ENCODE data around the gene GALNT17.

GALNT17 gene

DNA sequence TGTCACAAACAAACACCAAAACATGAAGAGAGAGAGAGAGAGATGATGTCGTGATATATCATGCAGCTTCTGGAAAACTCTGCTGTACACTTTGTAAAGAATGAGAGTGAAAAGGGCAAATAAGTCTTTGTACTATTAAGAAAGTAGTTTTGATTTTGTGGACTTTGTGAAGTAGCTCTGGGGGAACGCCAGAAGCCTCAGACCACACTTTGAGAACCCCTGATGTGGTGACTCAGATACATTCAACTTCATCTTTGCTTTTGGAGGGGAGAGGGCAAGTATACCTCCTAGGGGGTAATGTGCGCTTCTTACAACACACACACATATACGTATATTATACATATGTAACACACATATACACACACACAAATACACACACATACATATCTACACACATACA, 84.3 kb downstream of the GALNT17 start:
- Histone ChIP-seq H3K9me2 (replicated peaks; ENCODE audit: insufficient read depth, low read length) (no peaks in the 10 kb centered on the region), H3K79me2 (ENCODE audit: low read length) (no peaks in the 10 kb centered on the region), H3K9ac (ENCODE audit: low read length) (no peak overlapping the region), H3K4me1 (ENCODE audit: low read length) (no peaks in the 10 kb centered on the region), H3K27me3 (replicated peaks; ENCODE audit: insufficient read depth, low read length) (no peaks in the 10 kb centered on the region), H3K36me3 (replicated peaks; ENCODE audit: insufficient read depth, low read length) (no peaks in the 10 kb centered on the region), H3K4me3 (ENCODE audit: low read length) (no peak overlapping the region), H3K9me3 (replicated peaks; ENCODE audit: insufficient read depth, low read length) (no peaks in the 10 kb centered on the region), H3F3A (ENCODE audit: insufficient read depth, low read length) (no peaks in the 10 kb centered on the region), H3K4me2 (ENCODE audit: low read depth, low read length) (no peak overlapping the region), H3K27ac (ENCODE audit: low read length) (no peak overlapping the region), H4K20me1 (ENCODE audit: insufficient read depth, low read length) (no peaks in the 10 kb centered on the region), H2AFZ (ENCODE audit: low read length) (no peak overlapping the region)
- TF ChIP-seq EZH2phosphoT487 (IDR thresholded peaks at IDR 0.05; ENCODE audit: low read length) (no peak), EZH2 (optimal IDR thresholded peaks at IDR 0.05; ENCODE audit: low read depth, low read length) (no peak)
- TF ChIP-seq, protein P1, sequence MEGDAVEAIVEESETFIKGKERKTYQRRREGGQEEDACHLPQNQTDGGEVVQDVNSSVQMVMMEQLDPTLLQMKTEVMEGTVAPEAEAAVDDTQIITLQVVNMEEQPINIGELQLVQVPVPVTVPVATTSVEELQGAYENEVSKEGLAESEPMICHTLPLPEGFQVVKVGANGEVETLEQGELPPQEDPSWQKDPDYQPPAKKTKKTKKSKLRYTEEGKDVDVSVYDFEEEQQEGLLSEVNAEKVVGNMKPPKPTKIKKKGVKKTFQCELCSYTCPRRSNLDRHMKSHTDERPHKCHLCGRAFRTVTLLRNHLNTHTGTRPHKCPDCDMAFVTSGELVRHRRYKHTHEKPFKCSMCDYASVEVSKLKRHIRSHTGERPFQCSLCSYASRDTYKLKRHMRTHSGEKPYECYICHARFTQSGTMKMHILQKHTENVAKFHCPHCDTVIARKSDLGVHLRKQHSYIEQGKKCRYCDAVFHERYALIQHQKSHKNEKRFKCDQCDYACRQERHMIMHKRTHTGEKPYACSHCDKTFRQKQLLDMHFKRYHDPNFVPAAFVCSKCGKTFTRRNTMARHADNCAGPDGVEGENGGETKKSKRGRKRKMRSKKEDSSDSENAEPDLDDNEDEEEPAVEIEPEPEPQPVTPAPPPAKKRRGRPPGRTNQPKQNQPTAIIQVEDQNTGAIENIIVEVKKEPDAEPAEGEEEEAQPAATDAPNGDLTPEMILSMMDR (IDR thresholded peaks at IDR 0.05; ENCODE audit: low read length), result no peak
- DNase-seq, result no peak

DNA sequence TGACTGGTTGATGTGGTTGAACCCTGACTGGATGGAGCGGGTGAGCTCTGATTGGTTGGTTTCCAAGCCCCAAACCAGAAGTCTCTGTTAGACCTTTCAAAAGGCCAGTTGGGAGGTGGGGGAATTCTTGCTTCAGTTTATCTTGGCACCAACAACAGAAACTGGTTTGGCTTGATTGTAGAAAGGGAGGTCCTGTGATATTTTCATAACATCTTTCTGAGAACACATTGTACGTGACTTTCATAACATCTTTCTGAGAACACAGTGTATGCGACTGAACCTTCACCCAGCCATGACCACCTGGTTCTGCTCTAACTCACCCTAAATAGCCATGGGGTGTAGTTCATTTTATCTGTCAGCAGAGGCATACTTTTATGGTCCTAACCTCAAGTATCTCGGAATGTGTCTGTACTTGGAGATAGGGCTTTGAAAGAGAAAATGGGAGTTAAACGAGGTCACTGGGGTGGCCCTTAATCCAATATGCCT, 88.3 kb downstream of the GALNT17 start:
- TF ChIP-seq, protein P1 (IDR thresholded peaks at IDR 0.05; ENCODE audit: low read length), result no peak
- TF ChIP-seq EZH2phosphoT487 (IDR thresholded peaks at IDR 0.05; ENCODE audit: low read length) (no peak), EZH2 (optimal IDR thresholded peaks at IDR 0.05; ENCODE audit: low read depth, low read length) (no peak)
- Histone ChIP-seq H3K27ac (ENCODE audit: low read length) (no peak overlapping the region), H3K9ac (ENCODE audit: low read length) (no peak overlapping the region)

DNA sequence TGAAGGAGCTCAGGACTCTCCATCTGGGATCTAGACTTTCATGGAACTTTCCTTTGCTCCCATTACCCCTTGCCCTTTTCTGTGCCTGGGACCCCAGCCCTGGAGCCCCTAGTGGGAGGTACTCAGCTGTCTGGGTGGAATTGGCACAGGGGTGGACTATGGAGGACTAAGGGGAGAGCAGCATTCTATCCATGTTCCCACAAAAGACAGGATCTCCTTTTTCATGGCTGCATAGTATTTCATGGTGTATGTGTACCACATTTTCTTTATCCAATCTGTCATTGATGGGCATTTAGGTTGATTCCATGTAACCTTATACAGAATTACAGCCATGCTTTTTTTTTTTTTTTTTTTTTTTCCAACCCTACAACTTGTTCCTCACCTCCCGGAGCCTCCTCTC, 89.1 kb downstream of the GALNT17 start:
- Histone ChIP-seq H3K9ac (ENCODE audit: low read length) (no peak overlapping the region), H3K4me2 (ENCODE audit: low read depth, low read length) (no peak overlapping the region), H3F3A (ENCODE audit: insufficient read depth, low read length) (no peaks in the 10 kb centered on the region), H4K20me1 (ENCODE audit: insufficient read depth, low read length) (no peaks in the 10 kb centered on the region), H3K79me2 (ENCODE audit: low read length) (no peaks in the 10 kb centered on the region), H3K27ac (ENCODE audit: low read length) (no peak overlapping the region), H3K9me2 (replicated peaks; ENCODE audit: insufficient read depth, low read length) (no peaks in the 10 kb centered on the region), H3K27me3 (replicated peaks; ENCODE audit: insufficient read depth, low read length) (no peaks in the 10 kb centered on the region), H3K4me3 (ENCODE audit: low read length) (no peak overlapping the region), H3K9me3 (replicated peaks; ENCODE audit: insufficient read depth, low read length) (no peaks in the 10 kb centered on the region), H3K36me3 (replicated peaks; ENCODE audit: insufficient read depth, low read length) (no peaks in the 10 kb centered on the region), H2AFZ (ENCODE audit: low read length) (no peak overlapping the region), H3K4me1 (ENCODE audit: low read length) (no peaks in the 10 kb centered on the region)
- TF ChIP-seq EZH2phosphoT487 (IDR thresholded peaks at IDR 0.05; ENCODE audit: low read length), result no peak
- no peak for TF ChIP-seq EZH2 (optimal IDR thresholded peaks at IDR 0.05; ENCODE audit: low read depth, low read length)
- TF ChIP-seq, protein P1 (IDR thresholded peaks at IDR 0.05; ENCODE audit: low read length), result no peak
- no peak for DNase-seq

More for the DNA sequence above, 88.3 kb downstream of the GALNT17 start:
- H3F3A ChIP-seq (ENCODE audit: insufficient read depth, low read length), result no peaks in the 10 kb centered on the region
- no peaks in the 10 kb centered on the region for H3K9me3 ChIP-seq (replicated peaks; ENCODE audit: insufficient read depth, low read length)
- H3K79me2 ChIP-seq (ENCODE audit: low read length), result no peaks in the 10 kb centered on the region
- no peaks in the 10 kb centered on the region for H3K27me3 ChIP-seq (replicated peaks; ENCODE audit: insufficient read depth, low read length)
- H2AFZ ChIP-seq (ENCODE audit: low read length), result no peak overlapping the region
- no peak overlapping the region for H3K4me2 ChIP-seq (ENCODE audit: low read depth, low read length)
- no peaks in the 10 kb centered on the region for H3K4me1 ChIP-seq (ENCODE audit: low read length)
- no peaks in the 10 kb centered on the region for H3K9me2 ChIP-seq (replicated peaks; ENCODE audit: insufficient read depth, low read length)
- H3K4me3 ChIP-seq (ENCODE audit: low read length), result no peak overlapping the region
- DNase-seq, result peak; percentile 21
- H4K20me1 ChIP-seq (ENCODE audit: insufficient read depth, low read length), result no peaks in the 10 kb centered on the region
- no peaks in the 10 kb centered on the region for H3K36me3 ChIP-seq (replicated peaks; ENCODE audit: insufficient read depth, low read length)
